KMS-11 (cell line): ENCODE results near the gene MACROD2.

Experiments used
- H2AFZ ChIP-seq: fragments of 200-600 bp; sonication (generic); 2 replicates; pipeline ENCODE4 v1.6.1; 2016; ENCODE audit warnings: antibody characterized with exemption, mixed run types, low read depth
- H3K27ac ChIP-seq: fragments of 200-600 bp; sonication (generic); 2 replicates; pipeline ENCODE4 v1.6.1; 2016; ENCODE audit warnings: mild to moderate bottlenecking, mixed run types
- H3K27me3 ChIP-seq: fragments of 200-600 bp; sonication (generic); 2 replicates; pipeline ENCODE4 v1.6.1; 2017; ENCODE audit warnings: mild to moderate bottlenecking, low read depth, mixed run types, moderate library complexity; ENCODE audit not compliant: insufficient read depth
- H3K36me3 ChIP-seq: fragments of 200-600 bp; sonication (generic); 2 replicates; pipeline ENCODE4 v1.6.1; 2017; ENCODE audit warnings: mild to moderate bottlenecking, mixed run types; ENCODE audit not compliant: insufficient read depth
- H3K4me1 ChIP-seq: fragments of 200-600 bp; sonication (generic); 2 replicates; pipeline ENCODE4 v1.6.1; 2016; ENCODE audit warnings: mild to moderate bottlenecking, low read depth, mixed run types; ENCODE audit not compliant: poor library complexity, severe bottlenecking
- H3K4me2 ChIP-seq: fragments of 200-600 bp; sonication (generic); 2 replicates; pipeline ENCODE4 v1.7.0; 2016; ENCODE audit warnings: mild to moderate bottlenecking, mixed run types
- H3K4me3 ChIP-seq: fragments of 200-600 bp; sonication (generic); IDR thresholded peaks from 2 replicates; pipeline ENCODE4 v1.6.1; 2017; ENCODE audit warnings: low read depth, low read length, mixed read lengths; ENCODE audit not compliant: insufficient read depth
- H3K79me2 ChIP-seq: fragments of 200-600 bp; sonication (generic); 2 replicates; pipeline ENCODE4 v1.6.1; 2016; ENCODE audit warnings: low read depth, mixed run types; ENCODE audit not compliant: insufficient read depth
- H3K9ac ChIP-seq: fragments of 200-600 bp; sonication (generic); 2 replicates; pipeline ENCODE4 v1.6.1; 2016; ENCODE audit warnings: mild to moderate bottlenecking, mixed run types
- H4K20me1 ChIP-seq: fragments of 200-600 bp; sonication (generic); 2 replicates; pipeline ENCODE4 v1.6.1; 2016; ENCODE audit warnings: mild to moderate bottlenecking, mixed run types; ENCODE audit not compliant: insufficient read depth
- TF ChIP-seq, protein P1 (sequence below): fragments of 200-600 bp; sonication (generic); conservative IDR thresholded peaks from 2 replicates; pipeline ENCODE4 v1.6.1; 2017; ENCODE audit warnings: low read depth, mild to moderate bottlenecking, antibody characterized with exemption, low read length, moderate library complexity, mixed read lengths

The MACROD2 gene

DNA sequence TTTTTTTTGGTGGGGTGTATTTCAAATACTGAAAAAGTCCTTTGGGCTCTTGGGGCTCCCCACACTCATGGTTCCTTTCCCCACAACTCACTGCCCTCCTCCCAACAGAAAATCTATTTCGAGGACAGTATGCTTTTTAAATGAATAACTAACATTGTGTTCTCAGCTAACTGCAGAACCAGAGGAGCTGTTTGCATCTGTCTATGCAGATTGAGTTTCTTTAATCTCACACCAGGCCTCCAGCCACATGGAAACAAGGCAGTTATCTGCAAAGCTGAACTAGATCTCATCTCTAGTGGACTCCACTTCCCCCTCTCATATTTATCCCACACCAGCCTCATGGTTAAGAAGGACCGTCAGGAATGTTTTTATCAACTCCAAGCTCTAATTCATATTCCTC lies 1622.8 kb downstream of the MACROD2 start:
- Histone ChIP-seq H3K9ac (no peak overlapping the region), H3K4me2 (no peak overlapping the region), H3K27ac (no peak overlapping the region), H4K20me1 (no peaks in the 10 kb centered on the region), H3K4me1 (no peaks in the 10 kb centered on the region), H3K4me3 (no peak overlapping the region), H2AFZ (no peak overlapping the region), H3K36me3 (no peaks in the 10 kb centered on the region), H3K27me3 (no peaks in the 10 kb centered on the region), H3K79me2 (no peaks in the 10 kb centered on the region)
- TF ChIP-seq, protein P1, sequence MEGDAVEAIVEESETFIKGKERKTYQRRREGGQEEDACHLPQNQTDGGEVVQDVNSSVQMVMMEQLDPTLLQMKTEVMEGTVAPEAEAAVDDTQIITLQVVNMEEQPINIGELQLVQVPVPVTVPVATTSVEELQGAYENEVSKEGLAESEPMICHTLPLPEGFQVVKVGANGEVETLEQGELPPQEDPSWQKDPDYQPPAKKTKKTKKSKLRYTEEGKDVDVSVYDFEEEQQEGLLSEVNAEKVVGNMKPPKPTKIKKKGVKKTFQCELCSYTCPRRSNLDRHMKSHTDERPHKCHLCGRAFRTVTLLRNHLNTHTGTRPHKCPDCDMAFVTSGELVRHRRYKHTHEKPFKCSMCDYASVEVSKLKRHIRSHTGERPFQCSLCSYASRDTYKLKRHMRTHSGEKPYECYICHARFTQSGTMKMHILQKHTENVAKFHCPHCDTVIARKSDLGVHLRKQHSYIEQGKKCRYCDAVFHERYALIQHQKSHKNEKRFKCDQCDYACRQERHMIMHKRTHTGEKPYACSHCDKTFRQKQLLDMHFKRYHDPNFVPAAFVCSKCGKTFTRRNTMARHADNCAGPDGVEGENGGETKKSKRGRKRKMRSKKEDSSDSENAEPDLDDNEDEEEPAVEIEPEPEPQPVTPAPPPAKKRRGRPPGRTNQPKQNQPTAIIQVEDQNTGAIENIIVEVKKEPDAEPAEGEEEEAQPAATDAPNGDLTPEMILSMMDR = no peak

DNA sequence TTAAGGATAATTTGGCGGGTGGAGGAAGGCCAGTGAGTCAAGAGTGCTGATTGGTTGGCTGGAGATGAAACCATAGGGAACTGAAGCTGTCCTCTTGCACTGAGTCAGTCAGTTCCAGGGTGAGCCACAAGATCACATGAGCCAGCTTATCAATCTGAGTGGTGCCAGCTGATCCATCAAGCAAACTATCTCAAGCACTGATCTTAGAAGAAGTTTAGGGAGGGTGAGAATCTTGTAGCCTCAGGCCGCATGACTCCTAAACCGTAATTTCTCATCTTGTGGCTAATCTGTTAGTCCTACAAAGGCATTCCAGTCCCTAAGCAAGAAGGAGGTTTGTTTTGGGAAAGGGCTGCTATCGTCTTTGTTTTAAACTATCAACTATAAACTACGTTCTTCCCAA lies 1623.6 kb downstream of the MACROD2 start:
- Histone ChIP-seq H2AFZ (no peak overlapping the region), H4K20me1 (no peaks in the 10 kb centered on the region), H3K27ac (no peak overlapping the region), H3K4me1 (no peaks in the 10 kb centered on the region), H3K4me3 (no peak overlapping the region), H3K4me2 (no peak overlapping the region), H3K9ac (no peak overlapping the region), H3K36me3 (no peaks in the 10 kb centered on the region), H3K27me3 (no peaks in the 10 kb centered on the region), H3K79me2 (no peaks in the 10 kb centered on the region)
- TF ChIP-seq, protein P1 = no peak

DNA sequence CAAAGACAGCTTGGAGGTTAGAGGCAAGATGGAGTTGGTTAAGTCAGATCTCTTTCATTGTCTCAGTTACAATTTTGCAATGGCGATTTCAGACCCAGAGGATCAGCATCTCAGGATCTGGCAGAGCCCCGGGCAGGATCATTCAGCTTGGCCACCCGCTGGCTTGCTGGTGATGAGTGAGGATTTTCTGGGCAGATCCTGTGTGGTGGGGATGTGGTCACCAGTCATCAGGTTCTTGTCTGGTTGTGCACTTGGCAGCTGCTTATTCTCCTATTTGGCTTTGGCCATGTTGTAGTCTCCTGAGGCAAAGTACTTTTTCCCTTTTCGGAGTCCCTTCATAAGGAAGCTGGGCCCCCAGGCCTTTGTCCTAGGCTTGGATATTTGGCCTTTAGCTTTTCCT lies 1624.0 kb downstream of the MACROD2 start:
- Histone ChIP-seq H3K27ac (no peak overlapping the region), H3K27me3 (no peaks in the 10 kb centered on the region), H3K4me1 (no peaks in the 10 kb centered on the region), H3K4me3 (no peak overlapping the region), H3K9ac (no peak overlapping the region), H3K79me2 (no peaks in the 10 kb centered on the region), H3K4me2 (no peak overlapping the region), H2AFZ (no peak overlapping the region), H3K36me3 (no peaks in the 10 kb centered on the region), H4K20me1 (no peaks in the 10 kb centered on the region)
- TF ChIP-seq, protein P1 = no peak

DNA sequence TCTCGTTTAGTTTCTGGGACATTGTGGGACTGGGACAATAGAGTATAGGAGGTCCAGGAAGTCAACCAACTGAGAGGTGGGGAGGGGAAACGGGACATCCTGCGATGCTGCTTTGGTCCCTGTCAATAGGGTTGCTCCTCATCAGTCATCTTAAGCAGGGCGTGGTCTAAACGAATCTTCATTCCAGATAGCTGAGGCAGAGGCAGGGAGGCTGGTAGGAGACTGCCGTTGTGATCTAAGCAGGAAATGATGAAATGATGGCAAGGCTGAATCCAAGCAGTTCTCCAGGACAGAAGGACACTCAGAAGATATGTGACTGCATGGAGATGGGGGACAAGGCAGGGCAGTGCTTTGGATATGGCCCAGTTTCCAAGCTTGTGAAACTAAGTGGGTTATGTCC lies 1624.5 kb downstream of the MACROD2 start:
- Histone ChIP-seq H2AFZ (no peak overlapping the region), H3K79me2 (no peaks in the 10 kb centered on the region), H3K36me3 (no peaks in the 10 kb centered on the region), H3K27me3 (no peaks in the 10 kb centered on the region), H3K27ac (no peak overlapping the region), H4K20me1 (no peaks in the 10 kb centered on the region), H3K9ac (no peak overlapping the region), H3K4me2 (no peak overlapping the region), H3K4me1 (no peaks in the 10 kb centered on the region), H3K4me3 (no peak overlapping the region)
- TF ChIP-seq, protein P1 = no peak
